Body of pancreas (tissue), 4 donors: ENCODE measurements around the gene ADPRS. TPM values are rescaled to one million over a fixed set of nuclear protein-coding genes. Genes with fewer than 3 reads are reported as not detected.

Experiments
- ATAC-seq: fragments of 150-250 bp; one replicate; pipeline ENCODE4 v1.9.1; 2016
- DNase-seq, 4 donors: peaks; one replicate each; pipeline ENCODE4 v3.0.0-alpha.2; 2019
- H3K27ac ChIP-seq, 4 donors: fragments of 200-600 bp; sonication (generic); 1 replicate in 3 of 4; 2 replicates in 1 of 4; pipeline versions ENCODE4 v1.5.1 to v1.6.1; 2016 to 2019; ENCODE audit warnings: mild to moderate bottlenecking in 1 of 4, mixed read lengths in 1 of 4, moderate library complexity in 1 of 4
- H3K27me3 ChIP-seq, 2 donors: fragments of 200-600 bp; sonication (generic); one replicate each; pipeline ENCODE4 v1.6.0; 2016; ENCODE audit warnings: mild to moderate bottlenecking in 1 of 2
- H3K36me3 ChIP-seq, 2 donors: fragments of 200-600 bp; sonication (generic); replicated peaks in 1 of 2; 2 replicates each; pipeline ENCODE4 v1.5.1; 2016; ENCODE audit warnings: low read depth in 2 of 2; ENCODE audit not compliant: insufficient read depth in 1 of 2
- H3K4me1 ChIP-seq: fragments of 200-600 bp; sonication (generic); one replicate; pipeline ENCODE4 v1.6.0; 2016
- H3K4me3 ChIP-seq, 2 donors: fragments of 200-600 bp; sonication (generic); 1 replicate in 1 of 2; 2 replicates in 1 of 2; pipeline ENCODE4 v1.5.1; 2016 to 2019
- H3K9me3 ChIP-seq, 3 donors: fragments of 200-600 bp; sonication (generic); 1 replicate in 2 of 3; 2 replicates in 1 of 3; pipeline ENCODE4 v1.5.1; 2016
- CTCF ChIP-seq, 7 experiments: fragments of 450-650 bp in 4 of 7; fragments of 200-600 bp in 3 of 7; sonication (generic) in 3 of 7; IDR thresholded peaks; one replicate each; pipeline ENCODE4 v1.5.1; 2016 to 2019; ENCODE audit warnings: antibody characterized with exemption in 7 of 7
- POLR2A ChIP-seq, 3 donors: fragments of 450-650 bp; IDR thresholded peaks; one replicate each; pipeline ENCODE4 v1.6.1; 2016; ENCODE audit warnings: antibody characterized with exemption in 3 of 3, mild to moderate bottlenecking in 2 of 3
- WGBS, 2 donors: methylation state at CpG; one replicate each; pipeline ENCODE4 v1.1.5; 2017; 5-methylcytosine and 5-hydroxymethylcytosine counted together
- intact Hi-C: fragments of 100-400 bp; cut with DNase I; formaldehyde crosslinking; loops from one replicate; pipeline ENCODE4 v1.15.1; 2023
- total RNA-seq, 2 donors: library from RNA; depleted of rRNA; stranded (reverse); fragments of >200 nt; gene quantifications; one replicate each; pipeline ENCODE4 v1.1.0, GENCODE V29; 2016

Gene ADPRS
- total RNA-seq, 2 donors from 2014 or later: 16.2 to 25.2 TPM

- Histone ChIP-seq H3K27me3 (no peaks in the 10 kb centered on the region), H3K4me1 (peaks cover 20% of the 10 kb centered on the region), H3K27ac (peak within 1 kb of the TSS; percentile 30 to 76 (median 69)), H3K36me3 (no peaks in the 10 kb centered on the region), H3K4me3 (peak within 1 kb of the TSS; percentile 27 to 38), H3K9me3 (no peaks in the 10 kb centered on the region)
- peak; percentile 37 for ATAC-seq
- intact Hi-C loops: no loop called here
- peak in 1 of 3 donors; percentile 39 for TF ChIP-seq POLR2A (IDR thresholded peaks at IDR 0.05)
- TF ChIP-seq CTCF (IDR thresholded peaks at IDR 0.05): no peak
- WGBS, 2 donors: 12 to 28% methylated on average over 27 to 59 of the region's 59 CpGs
- DNase-seq: peak; percentile 52 to 67 (median 58)
These were observed 4.8 kb upstream of the ADPRS start, which contains the start of gene TEKT2 for GRCh38 chr1:36083635-36084496. TSS of gene TEKT2 (plus strand) at chr1:36084094. CDS start at chr1:36084922, 828 bp downstream.

GRCh38 chr1:36084497-36085115, 4.1 kb upstream of the ADPRS start:
- DNase-seq: peak; percentile 41 to 62 (median 55)
- peaks cover 25% of the 10 kb centered on the region for H3K4me1 ChIP-seq
- 7 to 26% methylated on average over 9 to 19 of the region's 19 CpGs for WGBS, 2 donors
- no peaks in the 10 kb centered on the region for H3K27me3 ChIP-seq
- H3K9me3 ChIP-seq: no peaks in the 10 kb centered on the region
- H3K27ac ChIP-seq: peak overlapping the region; percentile 30 to 76 (median 69)
- intact Hi-C loops: no loop called here
- peak overlapping the region; percentile 27 to 38 for H3K4me3 ChIP-seq
- no peaks in the 10 kb centered on the region for H3K36me3 ChIP-seq
- ATAC-seq: peak; percentile 15
- TF ChIP-seq POLR2A (IDR thresholded peaks at IDR 0.05) (peak in 2 of 3 donors; percentile 29 to 53), CTCF (IDR thresholded peaks at IDR 0.05) (peak in 4 of 7 experiments; percentile 19 to 34 (median 32))

- ATAC-seq (no peak), DNase-seq (no peak)
- Histone ChIP-seq H3K36me3 (no peaks in the 10 kb centered on the region), H3K4me1 (peaks cover 30% of the 10 kb centered on the region), H3K27ac (peak overlapping the region; percentile 30 to 76 (median 69)), H3K9me3 (no peaks in the 10 kb centered on the region), H3K4me3 (no peak overlapping the region), H3K27me3 (no peaks in the 10 kb centered on the region)
- 77 to 80% methylated on average over 7 to 8 of the region's 9 CpGs for WGBS, 2 donors
- TF ChIP-seq CTCF (IDR thresholded peaks at IDR 0.05) (no peak), POLR2A (IDR thresholded peaks at IDR 0.05) (no peak)
- intact Hi-C loops: no loop called here
These were observed 3.6 kb upstream of the ADPRS start for GRCh38 chr1:36085126-36085525.

- DNase-seq (no peak), ATAC-seq (no peak)
- WGBS, 2 donors: 85 to 88% methylated on average over 19 to 27 of the region's 29 CpGs
- Histone ChIP-seq H3K4me1 (peaks cover 32% of the 10 kb centered on the region), H3K27ac (no peak overlapping the region), H3K9me3 (no peaks in the 10 kb centered on the region), H3K36me3 (peaks cover 0 to under 1% of the 10 kb centered on the region in 2 donors), H3K27me3 (no peaks in the 10 kb centered on the region), H3K4me3 (no peak overlapping the region)
- TF ChIP-seq POLR2A (IDR thresholded peaks at IDR 0.05): no peak
- TF ChIP-seq CTCF (IDR thresholded peaks at IDR 0.05): no peak
- intact Hi-C loops: no loop called here
These were observed 2.8 kb upstream of the ADPRS start for GRCh38 chr1:36085686-36086526.
